Activated T-helper 1 cell treated with anti-CD3 and anti-CD28 coated beads, Interleukin-12 subunit alpha, Interleukin-12 subunit beta, Interleukin-2, Interleukin-4 antibody, amounts not matched to agents 30 ng/mL and 10 ng/mL and 1 ng/mL, durations not matched to agents 14 hours and 24 hours and 36 hours (primary cell): ENCODE data around the gene JARID2. TPM values are rescaled to one million over a fixed set of nuclear protein-coding genes. Genes with fewer than 3 reads are reported as not detected.

ENCODE experiments used
- DNase-seq: peaks from one replicate; pipeline ENCODE4 v3.0.0; 2021; ENCODE audit warnings: low spot score
- H3K27ac Mint-ChIP-seq: one replicate; pipeline ENCODE4 v1.8.0; 2021; ENCODE audit warnings: mild to moderate bottlenecking, mixed read lengths
- H3K27me3 Mint-ChIP-seq: one replicate; pipeline ENCODE4 v1.8.0; 2022; ENCODE audit warnings: mild to moderate bottlenecking, moderate library complexity, mixed read lengths; ENCODE audit not compliant: insufficient read depth
- H3K36me3 Mint-ChIP-seq: one replicate; pipeline ENCODE4 v1.8.0; 2021; ENCODE audit warnings: low read depth, mixed read lengths
- H3K4me1 Mint-ChIP-seq: one replicate; pipeline ENCODE4 v1.8.0; 2021; ENCODE audit warnings: low read depth, mixed read lengths
- H3K4me3 Mint-ChIP-seq: one replicate; pipeline ENCODE4 v1.8.0; 2021; ENCODE audit warnings: mild to moderate bottlenecking, moderate library complexity, mixed read lengths
- H3K9me3 Mint-ChIP-seq: one replicate; pipeline ENCODE4 v1.8.0; 2021; ENCODE audit warnings: mixed read lengths
- intact Hi-C: fragments of 100-400 bp; cut with micrococcal nuclease; formaldehyde crosslinking; loops from one replicate; pipeline ENCODE4 v1.15.1; 2024
- total RNA-seq: library from RNA; stranded (reverse); gene quantifications from 2 replicates; pipeline ENCODE4 v1.2.3, GENCODE V29; 2022

Gene JARID2
- total RNA-seq, 1 donor from 2014 or later = 60.5 TPM

DNA sequence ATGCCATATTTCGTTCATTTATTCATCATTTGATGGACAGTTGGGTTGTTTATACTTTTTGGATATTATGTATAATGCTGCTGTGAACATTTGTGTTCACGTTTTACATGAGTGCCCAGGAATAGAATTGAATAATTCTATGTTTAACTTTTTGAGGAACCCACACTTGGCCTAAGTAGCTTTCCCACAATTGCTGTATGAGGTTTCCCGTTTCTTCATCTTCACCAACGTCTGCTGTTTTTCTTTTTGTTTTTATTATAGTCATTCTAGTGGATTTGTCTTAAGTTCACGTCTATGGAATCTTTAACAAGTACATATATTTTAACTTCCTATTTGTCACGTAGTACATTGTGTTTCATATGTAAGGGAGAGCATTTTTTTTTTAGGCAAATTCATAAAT, 110.3 kb downstream of the JARID2 start:
- peaks cover 18% of the 10 kb centered on the region for H3K36me3 Mint-ChIP-seq
- peaks cover 61% of the 10 kb centered on the region for H3K4me1 Mint-ChIP-seq
- no peaks in the 10 kb centered on the region for H3K27me3 Mint-ChIP-seq
- H3K27ac Mint-ChIP-seq = no peak overlapping the region
- intact Hi-C loops = no loop called here
- no peaks in the 10 kb centered on the region for H3K9me3 Mint-ChIP-seq
- no peak overlapping the region for H3K4me3 Mint-ChIP-seq
- no peak for DNase-seq

DNA sequence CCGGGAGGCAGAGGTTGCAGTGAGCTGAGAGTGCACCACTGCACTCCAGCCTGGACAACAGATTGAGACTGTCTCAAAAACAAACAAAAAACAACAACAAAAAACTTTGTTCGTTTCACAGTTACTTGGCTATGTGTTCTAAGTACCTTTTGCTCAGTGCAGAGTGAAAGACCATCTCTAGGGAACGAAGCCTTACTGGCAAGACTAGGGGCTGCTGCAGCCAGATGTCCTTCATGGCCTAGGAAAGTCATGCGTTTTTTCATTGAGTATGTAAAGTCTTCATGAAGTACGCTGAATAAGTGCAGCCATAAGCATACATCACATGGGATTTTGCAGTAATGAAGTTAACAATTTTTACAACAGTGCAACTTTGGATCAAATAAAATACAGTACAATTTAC, 111.1 kb downstream of the JARID2 start:
- peaks cover 53% of the 10 kb centered on the region for H3K4me1 Mint-ChIP-seq
- no peaks in the 10 kb centered on the region for H3K9me3 Mint-ChIP-seq
- intact Hi-C loops = no loop called here
- no peak for DNase-seq
- H3K27me3 Mint-ChIP-seq = no peaks in the 10 kb centered on the region
- H3K27ac Mint-ChIP-seq = no peak overlapping the region
- peaks cover 18% of the 10 kb centered on the region for H3K36me3 Mint-ChIP-seq
- H3K4me3 Mint-ChIP-seq = no peak overlapping the region

DNA sequence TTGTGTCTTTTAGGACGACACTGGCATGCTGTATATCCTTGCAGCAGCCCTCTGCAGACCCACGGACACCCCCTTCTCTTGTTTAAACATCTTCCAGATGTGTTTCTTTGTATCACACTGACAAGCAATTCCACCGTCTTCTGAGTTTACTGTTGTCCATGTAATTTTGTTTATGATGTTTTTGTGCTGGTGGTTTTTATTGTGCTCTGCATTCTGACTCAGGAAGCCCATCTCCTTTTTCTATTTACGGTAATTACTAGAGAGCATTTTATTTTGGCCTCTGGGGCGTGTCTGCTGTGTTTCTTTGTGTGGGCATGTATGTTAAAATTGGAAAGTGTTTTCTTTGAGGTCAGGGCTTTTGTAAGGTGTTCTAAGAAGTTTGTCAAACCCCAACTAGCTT, 111.9 kb downstream of the JARID2 start:
- intact Hi-C loops = no loop called here
- Mint-ChIP-seq H3K27ac (peak overlapping the region; percentile 38), H3K27me3 (no peaks in the 10 kb centered on the region), H3K36me3 (peaks cover 14% of the 10 kb centered on the region), H3K4me1 (peaks cover 45% of the 10 kb centered on the region), H3K9me3 (no peaks in the 10 kb centered on the region), H3K4me3 (no peak overlapping the region)
- DNase-seq = no peak

DNA sequence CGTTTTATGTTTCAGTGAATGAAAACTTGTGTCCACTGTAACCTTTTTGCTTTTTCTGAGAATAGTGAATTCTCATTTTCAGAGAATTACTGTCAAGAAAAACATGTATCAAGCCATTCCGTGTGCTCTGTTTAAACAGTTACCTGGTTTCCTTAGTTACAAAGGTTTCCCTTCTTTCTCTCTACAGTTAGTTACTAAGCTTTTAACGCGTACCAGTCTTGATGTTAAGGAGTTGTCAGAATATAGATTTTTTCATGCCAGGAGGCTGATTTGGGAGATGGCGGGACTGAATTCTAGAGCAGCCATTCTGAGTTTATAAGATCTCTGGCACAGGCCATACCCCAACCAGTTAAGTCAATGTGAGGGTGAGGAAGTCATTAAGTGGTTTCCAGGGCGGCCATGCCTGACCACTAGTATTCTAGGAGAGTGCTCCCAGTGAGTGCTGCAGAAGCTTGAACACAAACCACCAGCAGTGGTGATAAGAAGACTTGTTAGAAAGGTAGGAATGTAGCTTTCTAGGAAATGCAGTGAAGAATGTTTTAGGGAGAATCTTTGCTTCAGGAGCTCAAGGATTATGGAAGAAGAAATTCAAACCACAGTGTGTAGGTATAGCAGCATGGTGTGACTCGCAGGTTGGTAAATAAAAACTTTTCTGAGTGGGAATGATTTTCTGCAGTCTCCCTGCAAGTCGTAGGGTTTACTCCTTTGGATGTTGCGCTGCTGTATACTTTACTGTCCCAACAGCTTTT, 112.9 kb downstream of the JARID2 start:
- Mint-ChIP-seq H3K27ac (peak overlapping the region; percentile 50), H3K36me3 (peaks cover 11% of the 10 kb centered on the region), H3K27me3 (no peaks in the 10 kb centered on the region), H3K4me1 (peaks cover 35% of the 10 kb centered on the region), H3K9me3 (no peaks in the 10 kb centered on the region), H3K4me3 (no peak overlapping the region)
- no peak for DNase-seq
- intact Hi-C loops = no loop called here

DNA sequence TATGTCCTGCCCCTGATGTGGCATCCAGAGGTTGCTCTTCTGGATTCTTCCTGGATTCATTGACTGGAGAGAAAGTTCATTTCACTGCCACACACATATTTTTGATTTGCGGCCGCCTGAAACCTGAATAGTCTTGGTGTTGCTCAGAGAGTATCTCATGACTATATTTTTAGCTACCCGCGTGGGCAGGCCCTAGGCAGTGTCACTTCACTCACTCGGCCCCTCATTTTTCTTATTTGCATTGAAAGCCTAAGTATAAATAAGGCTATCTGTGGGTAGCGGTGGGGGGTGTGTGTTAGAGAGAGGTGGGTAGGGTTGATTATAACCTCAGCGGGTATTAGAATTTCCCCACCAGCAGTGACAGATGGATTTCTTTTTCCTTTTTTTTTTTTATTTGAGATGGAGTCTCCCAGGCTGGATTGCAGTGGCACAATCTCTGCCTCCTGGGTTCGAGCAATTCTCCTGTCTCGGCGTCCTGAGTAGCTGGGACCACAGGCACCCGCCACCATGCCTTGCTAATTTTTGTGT, 113.5 kb downstream of the JARID2 start:
- Mint-ChIP-seq H3K27me3 (no peaks in the 10 kb centered on the region), H3K4me3 (no peak overlapping the region), H3K4me1 (peaks cover 31% of the 10 kb centered on the region), H3K9me3 (no peaks in the 10 kb centered on the region), H3K27ac (no peak overlapping the region), H3K36me3 (peaks cover 11% of the 10 kb centered on the region)
- no peak for DNase-seq
- intact Hi-C loops = no loop called here

DNA sequence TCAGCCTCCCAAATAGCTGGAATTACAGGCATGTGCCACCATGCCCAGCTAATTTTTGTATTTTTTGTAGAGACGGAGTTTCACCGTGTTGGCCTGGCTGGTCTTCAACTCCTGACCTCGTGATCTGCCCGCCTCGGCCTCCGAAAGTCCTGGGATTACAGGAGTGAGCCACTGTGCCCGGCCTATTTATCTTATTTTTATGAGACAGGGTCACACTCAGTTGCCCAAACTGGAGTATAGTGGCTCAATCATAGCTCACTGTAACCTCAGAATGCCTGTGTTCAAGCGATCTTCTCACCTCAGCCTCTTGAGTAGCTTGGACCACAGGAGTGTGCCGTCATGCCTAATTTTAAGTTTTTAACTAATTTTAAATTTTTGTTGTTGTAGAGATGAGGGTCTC, 114.4 kb downstream of the JARID2 start:
- no peaks in the 10 kb centered on the region for H3K9me3 Mint-ChIP-seq
- intact Hi-C loops = loop anchor here (5.0 kb wide), 1 partner anchor 42 kb away; no protein-coding TSS in a partner anchor
- H3K27me3 Mint-ChIP-seq = no peaks in the 10 kb centered on the region
- H3K4me1 Mint-ChIP-seq = peaks cover 35% of the 10 kb centered on the region
- H3K27ac Mint-ChIP-seq = no peak overlapping the region
- H3K36me3 Mint-ChIP-seq = peaks cover 13% of the 10 kb centered on the region
- no peak overlapping the region for H3K4me3 Mint-ChIP-seq
- DNase-seq = no peak

DNA sequence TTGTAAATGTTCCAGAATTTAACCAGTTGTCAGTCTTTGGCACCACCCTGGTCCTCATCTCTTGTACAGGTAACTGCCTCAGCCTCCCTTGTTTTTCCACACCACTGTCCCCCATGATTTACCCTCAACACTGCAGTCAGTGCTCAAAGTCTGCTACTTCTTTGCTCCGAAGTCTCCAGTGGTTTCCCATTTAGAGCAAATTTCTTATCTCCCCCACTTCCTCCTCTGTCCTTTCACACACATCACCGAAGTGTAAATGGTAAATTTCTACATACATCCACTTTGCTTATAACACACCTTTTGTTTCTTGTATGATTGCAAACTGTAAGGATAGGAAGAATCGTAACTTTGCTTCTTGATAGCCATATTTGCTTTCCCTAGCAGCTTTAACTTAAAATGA, 115.3 kb downstream of the JARID2 start:
- intact Hi-C loops = loop anchor here (5.0 kb wide), 1 partner anchor 41 kb away; no protein-coding TSS in a partner anchor
- no peak overlapping the region for H3K4me3 Mint-ChIP-seq
- DNase-seq = no peak
- no peaks in the 10 kb centered on the region for H3K27me3 Mint-ChIP-seq
- peaks cover 13% of the 10 kb centered on the region for H3K36me3 Mint-ChIP-seq
- peaks cover 40% of the 10 kb centered on the region for H3K4me1 Mint-ChIP-seq
- no peaks in the 10 kb centered on the region for H3K9me3 Mint-ChIP-seq
- H3K27ac Mint-ChIP-seq = no peak overlapping the region

DNA sequence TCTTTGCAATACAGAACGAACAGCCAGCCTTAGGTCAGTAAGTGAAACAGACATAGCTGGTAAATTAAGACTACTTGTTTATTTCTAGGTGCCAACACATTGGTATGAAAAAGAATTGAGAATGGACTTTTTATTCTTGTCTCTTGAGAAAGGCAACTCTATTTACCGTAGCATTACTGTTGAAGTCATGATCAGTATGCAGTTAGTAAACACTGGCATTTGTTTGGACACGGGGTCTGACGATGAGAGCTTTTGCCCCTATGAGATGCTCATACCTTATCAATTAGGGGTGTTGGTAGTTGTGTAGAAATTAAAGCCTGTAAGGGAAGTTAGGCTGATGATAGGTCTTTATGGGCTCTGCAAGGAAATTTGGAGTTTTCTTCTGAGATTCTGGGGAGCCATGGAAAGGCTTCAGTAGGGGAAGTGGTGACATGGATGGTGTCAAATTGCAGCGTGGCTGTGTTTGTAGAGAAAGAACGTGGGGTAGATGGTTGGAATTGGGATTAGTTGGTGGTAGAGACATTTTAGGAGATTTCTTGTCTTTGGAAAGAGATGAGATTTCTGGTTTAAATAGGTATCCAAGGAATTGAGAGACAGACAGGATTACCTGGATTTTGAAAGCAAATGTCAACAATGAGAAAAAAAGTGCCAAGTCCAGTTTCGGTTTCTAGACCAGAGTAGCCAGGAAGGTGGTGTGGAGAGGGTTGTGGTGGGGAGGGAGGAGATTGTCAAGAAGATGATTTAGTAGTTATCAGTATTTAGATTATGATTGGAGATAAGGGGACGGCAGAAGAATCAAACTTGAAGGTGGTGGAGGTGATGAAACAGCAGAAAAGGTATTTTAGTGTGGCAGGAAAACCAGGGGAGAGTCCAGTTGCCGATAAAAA, 116.6 kb downstream of the JARID2 start:
- no peak overlapping the region for H3K27ac Mint-ChIP-seq
- no peak overlapping the region for H3K4me3 Mint-ChIP-seq

DNA sequence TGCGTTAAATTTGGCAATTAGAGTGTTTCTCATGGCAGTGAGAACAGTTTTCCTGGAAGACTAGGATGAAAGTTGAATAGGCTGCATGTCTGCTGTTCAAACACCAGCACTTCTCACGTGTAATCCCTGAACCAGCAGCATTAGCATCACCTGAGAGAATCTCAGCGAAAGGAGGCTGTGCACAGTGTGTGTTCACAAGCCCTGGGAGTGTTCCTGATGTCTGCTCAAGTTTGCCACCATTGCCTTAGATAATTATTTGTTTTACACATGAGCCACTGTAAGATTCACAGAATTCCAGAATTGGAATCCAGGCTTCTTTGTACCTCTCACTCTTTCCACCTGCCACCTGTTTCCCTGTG, 117.3 kb downstream of the JARID2 start:
- Mint-ChIP-seq H3K36me3 (peaks cover 9% of the 10 kb centered on the region), H3K27ac (no peak overlapping the region), H3K4me1 (peaks cover 45% of the 10 kb centered on the region), H3K4me3 (no peak overlapping the region), H3K27me3 (no peaks in the 10 kb centered on the region), H3K9me3 (no peaks in the 10 kb centered on the region)
- no peak for DNase-seq
- intact Hi-C loops = loop anchor here (2.0 to 5.0 kb wide), 3 partner anchors 39 to 78 kb away; no protein-coding TSS in a partner anchor

More for the DNA sequence above, 116.6 kb downstream of the JARID2 start:
- DNase-seq = no peak
- Mint-ChIP-seq H3K27me3 (no peaks in the 10 kb centered on the region), H3K36me3 (peaks cover 10% of the 10 kb centered on the region), H3K9me3 (no peaks in the 10 kb centered on the region), H3K4me1 (peaks cover 45% of the 10 kb centered on the region)
- intact Hi-C loops = loop anchor here (2.0 to 5.0 kb wide), 3 partner anchors 40 to 78 kb away; no protein-coding TSS in a partner anchor

DNA sequence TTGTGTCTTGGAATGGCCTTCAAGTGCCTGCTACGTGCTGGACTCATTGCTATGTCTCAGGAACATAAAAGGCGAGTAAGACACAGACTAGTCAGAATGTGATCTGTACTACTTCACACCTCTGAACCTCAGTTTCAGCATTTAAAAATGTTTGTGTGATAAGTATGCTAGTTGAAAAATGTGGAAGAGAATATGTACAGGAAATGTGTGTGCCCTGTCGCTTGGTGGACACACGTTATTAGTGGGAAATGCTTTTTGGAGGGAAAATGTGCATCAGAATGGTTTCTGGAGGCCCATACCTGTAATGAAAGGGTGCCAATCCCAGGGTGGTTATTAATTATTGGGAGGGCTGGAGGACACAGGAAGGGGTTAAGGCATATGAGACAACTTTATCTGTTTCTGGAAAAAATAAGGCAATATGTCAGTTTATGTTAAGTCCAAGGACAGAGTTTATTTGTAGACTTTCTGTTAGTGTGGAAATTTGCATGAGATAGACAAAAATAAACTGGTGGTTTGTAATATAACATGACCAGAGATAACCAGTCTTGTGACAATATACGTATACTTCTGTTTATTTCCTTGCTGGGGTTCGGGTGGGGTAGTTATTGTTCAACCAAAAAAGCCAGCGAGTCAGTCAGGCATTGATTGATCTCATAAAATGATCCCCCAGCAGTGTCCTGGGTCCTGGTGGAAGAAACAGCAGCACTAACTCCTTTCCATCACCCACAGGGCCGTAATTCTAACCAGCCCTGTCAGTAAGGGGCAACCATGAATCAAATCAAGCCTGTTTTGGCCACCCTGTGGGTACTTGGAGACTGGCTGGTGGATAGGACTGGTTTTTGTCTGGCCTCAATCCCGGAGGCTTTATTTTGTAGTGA, 117.9 kb downstream of the JARID2 start:
- no peaks in the 10 kb centered on the region for H3K9me3 Mint-ChIP-seq
- intact Hi-C loops = loop anchor here (2.0 to 5.0 kb wide), 3 partner anchors 39 to 77 kb away; no protein-coding TSS in a partner anchor

DNA sequence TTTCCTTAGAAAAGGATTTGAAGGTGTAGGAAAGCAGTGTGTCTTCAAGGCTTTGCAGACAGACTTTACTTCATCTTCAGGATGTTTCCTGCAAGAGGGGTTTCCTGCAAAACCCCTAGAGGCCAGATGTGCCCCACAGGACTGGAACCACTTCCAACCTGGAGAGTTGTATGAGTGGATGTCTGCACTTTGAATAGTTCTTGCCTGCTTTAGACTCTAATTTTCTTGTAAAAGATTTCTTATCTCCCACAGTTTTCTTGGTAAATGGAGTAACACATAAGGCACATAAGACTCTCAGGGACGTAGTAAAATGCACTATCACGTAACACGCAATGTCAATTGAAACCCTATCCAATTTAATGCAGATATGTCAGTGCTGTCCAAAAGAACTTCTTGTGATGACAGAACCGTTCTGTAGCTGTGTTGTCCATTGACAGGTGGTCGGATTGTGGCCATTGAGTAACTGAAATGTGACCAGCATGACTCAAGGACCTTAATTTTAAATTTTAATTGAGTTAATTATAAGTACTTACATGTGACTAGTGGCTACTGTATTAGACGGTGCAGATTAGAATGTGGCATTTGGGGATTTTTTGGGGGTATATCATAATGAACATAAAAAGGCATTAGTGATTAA, 118.7 kb downstream of the JARID2 start:
- peaks cover 44% of the 10 kb centered on the region for H3K4me1 Mint-ChIP-seq
- no peak for DNase-seq
- H3K27ac Mint-ChIP-seq = peak overlapping the region; percentile 8
- H3K9me3 Mint-ChIP-seq = no peaks in the 10 kb centered on the region
- H3K4me3 Mint-ChIP-seq = no peak overlapping the region
- peaks cover 12% of the 10 kb centered on the region for H3K36me3 Mint-ChIP-seq
- no peaks in the 10 kb centered on the region for H3K27me3 Mint-ChIP-seq
- intact Hi-C loops = loop anchor here (5.0 kb wide), 1 partner anchor 38 kb away; no protein-coding TSS in a partner anchor

More for the DNA sequence above, 117.9 kb downstream of the JARID2 start:
- Mint-ChIP-seq H3K36me3 (peaks cover 12% of the 10 kb centered on the region), H3K27ac (no peak overlapping the region), H3K27me3 (no peaks in the 10 kb centered on the region), H3K4me1 (peaks cover 46% of the 10 kb centered on the region), H3K4me3 (no peak overlapping the region)
- no peak for DNase-seq

DNA sequence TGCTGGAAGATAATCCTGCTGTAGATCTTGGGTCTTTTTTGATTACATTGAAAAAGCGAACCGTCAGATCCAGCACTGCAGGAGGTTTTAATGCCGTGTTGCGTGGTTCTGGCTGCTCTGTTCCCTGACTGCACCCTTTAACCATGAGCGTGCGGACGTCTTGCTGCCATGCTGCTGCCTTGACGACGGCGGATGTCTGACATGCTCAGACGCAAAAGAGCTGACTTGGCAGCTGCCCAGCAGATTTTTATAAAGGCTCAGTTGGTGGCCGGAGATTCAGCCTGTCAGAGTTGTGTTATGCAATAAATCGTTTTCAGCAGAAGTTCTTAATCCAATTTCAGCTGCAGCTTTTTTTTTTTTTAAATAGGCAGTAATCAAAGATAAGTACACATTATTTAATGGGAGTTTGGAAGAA, 119.4 kb downstream of the JARID2 start:
- Mint-ChIP-seq H3K4me1 (peaks cover 50% of the 10 kb centered on the region), H3K27me3 (no peaks in the 10 kb centered on the region), H3K27ac (peak overlapping the region; percentile 27), H3K9me3 (no peaks in the 10 kb centered on the region), H3K36me3 (peaks cover 17% of the 10 kb centered on the region), H3K4me3 (no peak overlapping the region)
- intact Hi-C loops = no loop called here
- no peak for DNase-seq
